Activated CD4-positive, alpha-beta T cell treated with anti-CD3 and anti-CD28 coated beads, Interleukin-2, amount 50 U/mL, for 48 hours (primary cell): ENCODE measurements around the gene TRAPPC12.

ENCODE experiments used
- DNase-seq, 2 experiments: peaks; one replicate each; pipeline ENCODE4 v3.0.0-alpha.2; 2020

The TRAPPC12 gene

GRCh38 chr2:3409627-3410170 is 30.2 kb downstream of the TRAPPC12 start:
- no peak for DNase-seq

DNA sequence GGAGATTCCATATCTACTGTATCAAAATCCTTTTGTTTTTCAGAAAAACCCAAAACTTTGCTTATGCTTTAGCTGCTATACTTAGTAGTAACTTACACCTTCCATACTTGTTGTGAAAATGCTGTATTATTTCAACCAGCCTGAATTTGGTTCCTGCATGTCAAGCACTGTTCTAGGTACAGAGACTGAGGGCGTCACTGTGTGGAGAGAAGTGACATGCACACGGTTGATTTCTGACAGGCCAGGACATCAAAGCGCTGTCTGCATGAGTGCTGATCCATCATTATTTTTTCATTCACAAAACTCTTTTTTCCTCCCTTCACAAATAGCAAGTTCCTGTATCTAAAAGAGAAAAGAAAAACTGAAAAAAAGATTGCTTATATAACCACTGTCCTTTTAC is 31.6 kb downstream of the TRAPPC12 start:
- no peak for DNase-seq

GRCh38 chr2:3413697-3414096 is 34.2 kb downstream of the TRAPPC12 start:
- no peak for DNase-seq

- DNase-seq, result no peak
Observed at GRCh38 chr2:3414133-3414860, 34.8 kb downstream of the TRAPPC12 start.

GRCh38 chr2:3418766-3419404 is 39.4 kb downstream of the TRAPPC12 start:
- no peak for DNase-seq

- DNase-seq, result no peak
Observed at GRCh38 chr2:3420076-3420768, 40.7 kb downstream of the TRAPPC12 start.

- DNase-seq, result no peak
Observed at GRCh38 chr2:3420769-3421397, 41.4 kb downstream of the TRAPPC12 start.

GRCh38 chr2:3421580-3421979 is 42.1 kb downstream of the TRAPPC12 start:
- DNase-seq, result no peak

DNA sequence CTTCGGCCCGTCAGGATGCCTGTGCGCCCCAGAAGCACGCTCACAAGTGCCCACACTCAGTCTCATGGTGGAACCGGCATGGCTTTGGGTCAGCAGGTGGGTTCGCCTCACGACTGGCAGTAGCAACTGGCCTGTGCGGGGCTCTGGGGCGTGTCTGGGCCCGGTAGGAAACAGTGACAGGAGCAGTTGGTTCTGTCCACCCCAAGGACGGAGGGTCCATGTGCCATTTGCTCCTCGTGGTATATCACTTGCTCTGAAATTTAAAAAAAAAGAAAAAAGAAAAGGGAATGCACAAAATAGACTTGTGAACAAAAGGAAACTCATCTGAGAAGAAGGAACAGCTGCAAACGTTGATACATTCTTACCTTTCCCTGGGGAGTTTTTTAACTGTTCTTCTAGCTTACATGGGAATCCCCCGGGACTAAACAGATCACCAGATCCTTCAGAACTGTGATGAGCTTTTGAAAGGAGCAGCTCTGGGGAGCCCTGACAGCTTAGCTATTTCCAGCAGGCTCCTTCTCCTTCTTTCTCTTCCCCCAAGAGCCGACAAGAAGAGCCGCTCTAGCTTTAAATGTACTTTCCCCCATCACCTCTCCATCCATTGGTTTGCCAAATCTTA is 42.8 kb downstream of the TRAPPC12 start:
- no peak for DNase-seq

- DNase-seq, result peak; percentile 88 to 89
Observed at GRCh38 chr2:3423492-3424170, 44.1 kb downstream of the TRAPPC12 start.

- DNase-seq, result no peak
Observed at GRCh38 chr2:3424171-3424795, 44.8 kb downstream of the TRAPPC12 start.

- no peak for DNase-seq
Observed at GRCh38 chr2:3426615-3427014, 47.1 kb downstream of the TRAPPC12 start.

DNA sequence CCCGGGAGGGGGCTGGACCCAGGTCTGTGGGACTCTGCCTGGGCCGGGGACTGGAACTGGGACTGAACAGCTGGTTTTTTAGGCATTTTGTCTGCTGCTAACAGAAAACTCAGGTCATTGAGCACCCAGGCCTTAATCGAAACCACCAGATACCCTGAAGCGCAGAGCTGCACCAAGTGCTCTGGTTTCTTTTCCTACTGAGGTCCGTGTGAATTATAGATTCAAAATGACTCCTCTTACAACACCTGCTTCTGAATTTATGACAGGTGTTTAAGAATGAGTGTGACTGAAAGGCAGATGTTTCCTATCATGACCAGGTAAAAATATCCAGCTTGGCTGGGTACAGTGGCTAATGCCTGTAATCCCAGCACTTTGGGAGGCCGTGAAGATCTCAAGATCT is 47.8 kb downstream of the TRAPPC12 start:
- DNase-seq, result no peak

DNA sequence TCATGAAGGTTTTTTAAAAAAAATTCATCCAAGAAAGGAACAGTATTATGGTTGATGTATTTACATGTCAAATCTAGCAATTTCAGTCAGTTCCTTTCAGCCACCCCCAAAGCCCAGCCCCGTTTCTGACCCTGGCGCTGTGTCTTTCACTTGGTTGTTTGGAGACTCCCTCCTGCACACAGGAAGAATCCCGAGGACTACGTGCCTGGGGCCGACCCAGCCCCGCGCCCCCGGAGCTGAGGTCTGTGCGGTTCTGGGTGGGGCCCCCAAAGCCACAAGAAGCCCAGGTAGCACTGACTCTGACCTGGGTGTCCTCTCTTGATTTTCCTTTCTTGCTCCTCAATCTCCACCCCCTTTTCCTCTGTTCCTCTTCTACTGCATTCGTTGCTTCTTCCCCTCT is 49.1 kb downstream of the TRAPPC12 start:
- no peak for DNase-seq

GRCh38 chr2:3429066-3429610 is 49.6 kb downstream of the TRAPPC12 start:
- DNase-seq, result no peak

GRCh38 chr2:3430172-3430571 is 50.7 kb downstream of the TRAPPC12 start:
- DNase-seq, result no peak

GRCh38 chr2:3430740-3431490 is 51.4 kb downstream of the TRAPPC12 start:
- DNase-seq, result no peak

DNA sequence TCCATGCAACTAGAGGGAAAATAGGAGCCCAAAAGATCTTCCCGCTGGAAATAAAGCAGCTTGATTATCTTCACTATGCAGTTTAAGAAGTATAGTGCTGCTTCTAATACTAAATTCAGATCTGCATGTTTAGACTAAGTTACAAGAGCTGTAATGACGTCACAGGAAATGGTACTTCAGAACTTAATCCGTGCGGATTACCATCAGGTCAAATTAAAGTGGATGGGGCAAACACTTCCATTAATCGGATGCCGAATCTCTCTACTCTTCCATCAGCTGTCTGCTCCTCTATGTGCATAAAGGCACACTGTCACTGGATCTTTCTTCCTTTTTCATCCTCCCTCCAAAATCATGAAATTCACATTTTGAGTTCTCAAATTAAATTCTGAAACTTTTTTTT is 52.6 kb downstream of the TRAPPC12 start:
- no peak for DNase-seq

DNA sequence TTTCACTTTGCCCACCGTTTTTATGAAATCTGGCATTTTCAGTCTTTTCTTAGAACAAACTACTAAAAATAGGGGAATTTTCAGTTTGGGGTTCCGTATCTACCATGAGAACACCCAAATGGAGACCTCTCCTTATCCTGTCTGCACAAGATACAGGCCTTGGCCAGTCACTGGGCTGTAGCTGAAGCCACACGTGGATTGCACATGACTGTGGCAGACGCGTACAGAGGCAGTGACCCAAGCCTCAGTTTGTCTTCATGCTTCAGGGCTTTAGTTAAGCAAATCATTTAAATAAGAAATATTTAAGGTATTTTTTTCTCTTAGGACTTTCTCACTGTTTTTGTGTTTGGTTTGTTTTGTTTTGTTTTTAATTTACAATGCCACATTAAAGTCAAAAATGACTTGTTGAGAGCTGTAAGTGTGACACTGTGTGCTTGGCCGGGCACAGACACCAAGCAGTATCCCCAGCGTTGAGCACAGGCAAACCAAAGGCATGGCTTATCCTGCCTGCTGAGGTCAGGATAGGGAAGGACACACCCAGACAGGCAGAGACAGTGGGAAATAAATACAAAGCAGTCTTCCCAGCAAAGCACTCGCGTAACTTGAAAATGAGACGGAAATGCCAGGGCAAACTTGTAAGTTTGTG is 53.3 kb downstream of the TRAPPC12 start:
- DNase-seq, result no peak

DNA sequence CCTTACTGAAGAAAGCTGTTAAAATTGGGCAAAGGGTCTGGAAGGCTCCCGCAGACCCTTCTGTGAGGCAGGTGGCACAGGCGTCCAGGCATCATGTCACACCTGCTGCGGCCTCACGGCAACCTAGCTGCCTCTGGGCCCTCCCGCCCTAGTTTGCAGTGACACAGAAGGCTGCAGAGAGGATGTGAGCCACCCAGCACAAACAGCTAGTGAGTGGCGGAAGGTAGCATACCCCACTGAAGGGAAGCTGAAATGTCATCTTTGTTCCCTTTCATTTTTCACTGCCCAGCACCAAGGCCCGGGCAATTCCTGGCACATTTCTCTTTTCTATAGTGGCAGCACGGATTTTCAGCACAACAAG is 53.8 kb downstream of the TRAPPC12 start:
- DNase-seq, result no peak
